Mesenchymal stem cell (in vitro differentiated cells and primary cell): ENCODE measurements around the gene MED13L.

ENCODE experiments used
- DNase-seq: peaks from one replicate; pipeline ENCODE4 v3.0.0-alpha.2; 2013
- H2AFZ ChIP-seq: one replicate; pipeline ENCODE4 v1.6.1; 2013; ENCODE audit warnings: low read depth, mild to moderate bottlenecking, control low read depth, inconsistent platforms, low read length, moderate library complexity
- H2AK5ac ChIP-seq: 2 replicates; pipeline ENCODE4 v1.6.1; 2013; ENCODE audit warnings: low read length, moderate library complexity, mild to moderate bottlenecking, inconsistent platforms; ENCODE audit not compliant: severe bottlenecking
- H2BK120ac ChIP-seq: one replicate; pipeline ENCODE4 v1.6.1; 2013; ENCODE audit warnings: low read depth, mild to moderate bottlenecking, inconsistent platforms, low read length, moderate library complexity
- H2BK12ac ChIP-seq, 2 experiments: one replicate each; pipeline ENCODE4 v1.6.1; 2013; ENCODE audit warnings: inconsistent platforms in 2 of 2, low read length in 2 of 2, mild to moderate bottlenecking in 2 of 2, moderate library complexity in 2 of 2, control low read depth in 1 of 2
- H2BK15ac ChIP-seq: one replicate; pipeline ENCODE4 v1.6.1; 2013; ENCODE audit warnings: mild to moderate bottlenecking, low read depth, inconsistent platforms; ENCODE audit not compliant: poor library complexity, severe bottlenecking
- H2BK5ac ChIP-seq: 2 replicates; pipeline ENCODE4 v1.6.1; 2013; ENCODE audit warnings: low read depth, mild to moderate bottlenecking, low read length, control low read depth, inconsistent platforms; ENCODE audit not compliant: poor library complexity, severe bottlenecking
- H3K14ac ChIP-seq, 2 experiments: one replicate each; pipeline ENCODE4 v1.6.1; 2013; ENCODE audit warnings: inconsistent platforms in 2 of 2, low read length in 2 of 2, control low read depth in 1 of 2, mild to moderate bottlenecking in 1 of 2, moderate library complexity in 1 of 2
- H3K18ac ChIP-seq, 2 experiments: one replicate each; pipeline ENCODE4 v1.6.1; 2013; ENCODE audit warnings: inconsistent platforms in 2 of 2, low read length in 2 of 2, control low read depth in 1 of 2, low read depth in 1 of 2, mild to moderate bottlenecking in 1 of 2
- H3K23ac ChIP-seq, 2 experiments: one replicate each; pipeline ENCODE4 v1.6.1; 2013; ENCODE audit warnings: inconsistent platforms in 2 of 2, low read length in 2 of 2, mild to moderate bottlenecking in 2 of 2, moderate library complexity in 2 of 2, control low read depth in 1 of 2
- H3K27ac ChIP-seq: 2 replicates; pipeline ENCODE4 v1.5.1; 2013; ENCODE audit warnings: mild to moderate bottlenecking, moderate library complexity, low read length, control low read depth, inconsistent platforms; ENCODE audit not compliant: poor library complexity, severe bottlenecking
- H3K27me3 ChIP-seq, 2 experiments: 2 replicates each; pipeline versions ENCODE4 v1.6.1 to v1.7.0; 2013; ENCODE audit warnings: low read length in 2 of 2, mild to moderate bottlenecking in 2 of 2, moderate library complexity in 2 of 2, control low read depth in 1 of 2, inconsistent platforms in 1 of 2; ENCODE audit not compliant: control insufficient read depth in 1 of 2, insufficient read depth in 1 of 2
- H3K36me3 ChIP-seq, 2 experiments: 2 replicates each; pipeline versions ENCODE4 v1.6.1 to v1.7.0; 2013; ENCODE audit warnings: low read length in 2 of 2, control low read depth in 1 of 2, inconsistent platforms in 1 of 2, low read depth in 1 of 2, mild to moderate bottlenecking in 1 of 2; ENCODE audit not compliant: insufficient read depth in 2 of 2, control insufficient read depth in 1 of 2
- H3K4ac ChIP-seq, 2 experiments: one replicate each; pipeline ENCODE4 v1.6.1; 2013; ENCODE audit warnings: inconsistent platforms in 2 of 2, low read length in 2 of 2, mild to moderate bottlenecking in 2 of 2, moderate library complexity in 2 of 2, control low read depth in 1 of 2, low read depth in 1 of 2
- H3K4me1 ChIP-seq: 2 replicates; pipeline ENCODE4 v1.6.1; 2013; ENCODE audit warnings: low read depth, low read length, control low read depth; ENCODE audit not compliant: control insufficient read depth, insufficient read depth
- H3K4me2 ChIP-seq: 2 replicates; pipeline ENCODE4 v1.6.1; 2013; ENCODE audit warnings: low read length, mild to moderate bottlenecking, inconsistent platforms; ENCODE audit not compliant: poor library complexity, severe bottlenecking
- H3K4me3 ChIP-seq, 2 experiments: 2 replicates each; pipeline versions ENCODE4 v1.5.1 to v1.7.0; 2013; ENCODE audit warnings: low read length in 2 of 2, mild to moderate bottlenecking in 2 of 2, control low read depth in 1 of 2, low read depth in 1 of 2; ENCODE audit not compliant: insufficient read depth in 1 of 2
- H3K79me1 ChIP-seq: replicated peaks from 2 replicates; pipeline ENCODE4 v1.6.1; 2013; ENCODE audit warnings: mild to moderate bottlenecking, control low read depth, low read length, inconsistent platforms; ENCODE audit not compliant: poor library complexity, severe bottlenecking
- H3K9ac ChIP-seq: 2 replicates; pipeline ENCODE4 v1.7.0; 2013; ENCODE audit warnings: mild to moderate bottlenecking, low read length, moderate library complexity
- H3K9me3 ChIP-seq: 2 replicates; pipeline ENCODE4 v1.7.0; 2013; ENCODE audit warnings: mild to moderate bottlenecking, low read length; ENCODE audit not compliant: control insufficient read depth
- H4K8ac ChIP-seq: one replicate; pipeline ENCODE4 v1.6.1; 2013; ENCODE audit warnings: inconsistent platforms, mild to moderate bottlenecking, low read length, moderate library complexity
- H4K91ac ChIP-seq: one replicate; pipeline ENCODE4 v1.6.1; 2013; ENCODE audit warnings: mild to moderate bottlenecking, low read length, inconsistent platforms
- WGBS: methylation state at CpG from one replicate; pipeline ENCODE4 v1.1.7; 2013; ENCODE audit warnings: mixed read lengths; 5-methylcytosine and 5-hydroxymethylcytosine counted together

The MED13L gene

GRCh38 chr12:116200812-116201211 lies 76.7 kb downstream of the MED13L start:
- 92% methylated on average over 1 of the region's 1 CpG for WGBS
- no peak overlapping the region for H3K4ac ChIP-seq
- H3K9ac ChIP-seq: peak overlapping the region; percentile 35

GRCh38 chr12:116199160-116199706 lies 78.3 kb downstream of the MED13L start:
- H3K4me3 ChIP-seq: no peak overlapping the region

More at GRCh38 chr12:116200812-116201211, 76.7 kb downstream of the MED13L start:
- no peak overlapping the region for H2AFZ ChIP-seq
- no peak overlapping the region for H4K8ac ChIP-seq
- no peak overlapping the region for H2BK5ac ChIP-seq
- peaks cover 3% of the 10 kb centered on the region for H3K79me1 ChIP-seq
- H3K27me3 ChIP-seq: no peaks in the 10 kb centered on the region
- H2AK5ac ChIP-seq: no peak overlapping the region
- no peak overlapping the region for H4K91ac ChIP-seq
- no peak overlapping the region for H3K23ac ChIP-seq
- no peak overlapping the region for H3K18ac ChIP-seq
- no peak overlapping the region for H3K27ac ChIP-seq
- H3K14ac ChIP-seq: no peak overlapping the region
- H3K4me2 ChIP-seq: no peak overlapping the region
- no peak overlapping the region for H3K4me3 ChIP-seq
- no peaks in the 10 kb centered on the region for H3K9me3 ChIP-seq
- H2BK120ac ChIP-seq: no peak overlapping the region
- DNase-seq: peak; percentile 43
- H3K36me3 ChIP-seq: peaks cover 2 to 5% of the 10 kb centered on the region in 2 experiments
- H2BK12ac ChIP-seq: no peak overlapping the region
- no peak overlapping the region for H2BK15ac ChIP-seq
- H3K4me1 ChIP-seq: no peaks in the 10 kb centered on the region

GRCh38 chr12:116196752-116197718 lies 80.5 kb downstream of the MED13L start:
- H2BK15ac ChIP-seq: no peak overlapping the region
- H3K27ac ChIP-seq: no peak overlapping the region
- H3K14ac ChIP-seq: no peak overlapping the region
- 83% methylated on average over 14 of the region's 14 CpGs for WGBS
- no peak overlapping the region for H2BK120ac ChIP-seq
- H3K79me1 ChIP-seq: peaks cover 4% of the 10 kb centered on the region
- no peaks in the 10 kb centered on the region for H3K36me3 ChIP-seq
- H3K18ac ChIP-seq: no peak overlapping the region
- no peak overlapping the region for H3K4ac ChIP-seq
- no peak overlapping the region for H2AFZ ChIP-seq
- no peak overlapping the region for H4K8ac ChIP-seq
- H3K27me3 ChIP-seq: no peaks in the 10 kb centered on the region
- H3K4me3 ChIP-seq: no peak overlapping the region
- H3K23ac ChIP-seq: no peak overlapping the region
- H3K9ac ChIP-seq: peak overlapping the region; percentile 51
- H2AK5ac ChIP-seq: no peak overlapping the region
- H3K4me2 ChIP-seq: no peak overlapping the region
- H2BK5ac ChIP-seq: no peak overlapping the region
- H4K91ac ChIP-seq: no peak overlapping the region
- H3K4me1 ChIP-seq: peaks cover 2% of the 10 kb centered on the region
- H2BK12ac ChIP-seq: no peak overlapping the region
- H3K9me3 ChIP-seq: no peaks in the 10 kb centered on the region
- peak; percentile 51 for DNase-seq

More at GRCh38 chr12:116199160-116199706, 78.3 kb downstream of the MED13L start:
- Histone ChIP-seq H3K4me2 (no peak overlapping the region), H3K23ac (no peak overlapping the region), H3K4me1 (peaks cover 2% of the 10 kb centered on the region), H3K36me3 (peaks cover 1% of the 10 kb centered on the region in 2 experiments), H3K14ac (no peak overlapping the region), H4K91ac (no peak overlapping the region), H4K8ac (no peak overlapping the region), H3K9ac (no peak overlapping the region), H3K9me3 (no peaks in the 10 kb centered on the region), H3K79me1 (peaks cover 4% of the 10 kb centered on the region), H3K4ac (no peak overlapping the region), H2BK5ac (no peak overlapping the region), H3K27ac (no peak overlapping the region), H2BK120ac (no peak overlapping the region), H2AK5ac (no peak overlapping the region), H2BK15ac (no peak overlapping the region), H3K18ac (no peak overlapping the region), H2AFZ (no peak overlapping the region), H3K27me3 (no peaks in the 10 kb centered on the region), H2BK12ac (no peak overlapping the region)
- no peak for DNase-seq
- WGBS: 100% methylated on average over 1 of the region's 1 CpG

- no peak for DNase-seq
- Histone ChIP-seq H3K36me3 (no peaks in the 10 kb centered on the region), H3K4me2 (no peak overlapping the region), H2BK15ac (no peak overlapping the region), H3K4me1 (peaks cover 2% of the 10 kb centered on the region), H3K27ac (no peak overlapping the region), H2BK5ac (no peak overlapping the region), H4K91ac (no peak overlapping the region), H3K4ac (no peak overlapping the region), H4K8ac (no peak overlapping the region), H3K9ac (peak overlapping the region; percentile 51), H2AK5ac (no peak overlapping the region), H3K27me3 (no peaks in the 10 kb centered on the region), H3K79me1 (peaks cover 4% of the 10 kb centered on the region), H3K18ac (no peak overlapping the region), H2BK120ac (no peak overlapping the region), H2BK12ac (no peak overlapping the region), H2AFZ (no peak overlapping the region), H3K4me3 (no peak overlapping the region), H3K9me3 (no peaks in the 10 kb centered on the region), H3K14ac (no peak overlapping the region), H3K23ac (no peak overlapping the region)
- 14% methylated on average over 2 of the region's 3 CpGs for WGBS
Observed at GRCh38 chr12:116196226-116196625, 81.3 kb downstream of the MED13L start.
